SK-N-MC (cell line): ENCODE data around the gene TMIGD1.

Experiments used
- DNase-seq: peaks from one replicate; pipeline ENCODE4 v3.0.0-alpha.2; 2011; ENCODE audit warnings: low read depth, low spot score
- H3K27ac ChIP-seq: fragments of 200-600 bp; sonication (generic); 2 replicates; pipeline ENCODE4 v1.5.1; 2016; ENCODE audit warnings: mixed run types
- H3K36me3 ChIP-seq: fragments of 200-600 bp; sonication (generic); 2 replicates; pipeline ENCODE4 v1.6.1; 2017; ENCODE audit warnings: antibody characterized with exemption, low read length, mixed read lengths; ENCODE audit not compliant: insufficient read depth
- H3K4me3 ChIP-seq: fragments of 200-600 bp; sonication (generic); 2 replicates; pipeline ENCODE4 v1.5.1; 2016
- H3K9ac ChIP-seq: fragments of 200-600 bp; sonication (generic); 2 replicates; pipeline ENCODE4 v1.8.0; 2017; ENCODE audit warnings: mixed run types, mixed read lengths; ENCODE audit not compliant: insufficient read length
- H3K9me3 ChIP-seq: fragments of 200-600 bp; sonication (generic); 2 replicates; pipeline ENCODE4 v1.6.1; 2017; ENCODE audit warnings: low read depth, mild to moderate bottlenecking, antibody characterized with exemption, low read length, moderate library complexity, mixed read lengths
- EZH2 ChIP-seq: fragments of 200-600 bp; sonication (generic); IDR thresholded peaks from one replicate; pipeline ENCODE4 v1.6.1; 2017; ENCODE audit warnings: antibody characterized with exemption
- FOXP2 ChIP-seq: optimal IDR thresholded peaks from 2 replicates; pipeline ENCODE3; 2011; ENCODE audit warnings: mild to moderate bottlenecking, moderate library complexity; ENCODE audit not compliant: insufficient read depth; ENCODE audit errors: extremely low read length, control extremely low read depth
- POLR2AphosphoS5 ChIP-seq: IDR thresholded peaks from 2 replicates; pipeline ENCODE4 v1.6.1; 2012; ENCODE audit warnings: mild to moderate bottlenecking, low read depth, low read length, borderline replicate concordance

TMIGD1 gene

GRCh38 chr17:30340801-30341356 is 7.0 kb upstream of the TMIGD1 start:
- Histone ChIP-seq H3K9ac (no peak overlapping the region), H3K4me3 (peak overlapping the region; percentile 34), H3K27ac (peak overlapping the region; percentile 52; the same call in 1 of the 2 replicates), H3K9me3 (no peaks in the 10 kb centered on the region), H3K36me3 (no peaks in the 10 kb centered on the region)
- DNase-seq: no peak
- no peak for TF ChIP-seq POLR2AphosphoS5
- TF ChIP-seq EZH2: no peak

DNA sequence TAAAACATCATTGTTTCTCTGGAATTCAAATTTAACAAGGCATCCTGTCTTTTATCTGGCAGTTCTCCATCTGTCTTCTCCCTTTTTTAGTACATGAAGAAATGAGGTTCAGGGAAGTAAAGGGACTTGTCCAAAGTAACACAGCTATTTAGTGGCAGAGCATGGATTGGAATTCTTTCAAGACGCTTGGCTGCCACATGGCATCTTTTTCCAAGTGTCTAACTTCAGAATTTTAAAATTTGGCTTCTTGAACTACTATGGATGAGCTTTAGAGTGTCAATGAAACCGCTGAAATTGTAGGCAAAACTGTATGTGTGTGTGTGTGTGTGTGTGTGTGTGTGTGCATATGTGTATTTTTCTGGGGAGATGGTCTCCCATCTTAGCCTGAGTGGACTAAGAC is 5.2 kb upstream of the TMIGD1 start:
- TF ChIP-seq EZH2: no peak
- TF ChIP-seq POLR2AphosphoS5: no peak
- no peak for TF ChIP-seq FOXP2
- no peak for DNase-seq
- H3K27ac ChIP-seq: no peak overlapping the region
- no peak overlapping the region for H3K4me3 ChIP-seq
- H3K9me3 ChIP-seq: no peaks in the 10 kb centered on the region
- no peaks in the 10 kb centered on the region for H3K36me3 ChIP-seq
- H3K9ac ChIP-seq: no peak overlapping the region

DNA sequence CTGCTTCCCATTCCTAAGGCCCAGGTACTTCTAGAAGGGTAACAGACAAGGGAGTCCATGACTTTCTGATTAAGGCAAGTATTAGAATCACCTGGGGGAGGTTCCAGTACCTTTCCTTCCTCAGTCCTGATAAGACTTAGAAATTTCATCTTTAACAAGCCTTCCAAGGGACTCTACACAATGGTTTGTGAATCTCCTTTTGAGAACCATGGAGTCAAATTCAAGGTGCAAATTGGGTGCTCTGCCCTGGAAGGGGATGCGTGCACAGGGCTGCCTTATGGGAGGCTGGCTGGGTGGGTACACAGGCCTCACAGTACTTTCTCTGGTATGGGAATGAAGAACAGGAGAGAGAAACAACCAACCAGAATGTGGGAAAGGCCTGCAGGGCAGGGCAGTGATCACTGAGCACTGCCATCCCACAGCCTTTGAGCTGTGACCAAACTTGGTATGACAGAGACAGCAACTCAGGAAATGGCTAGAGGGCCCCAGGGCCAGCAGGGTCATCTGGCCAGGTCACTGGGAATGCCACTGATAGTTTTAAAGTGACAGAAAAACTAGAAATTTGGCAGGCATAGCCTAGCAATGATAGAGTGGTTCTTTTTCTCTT is 3.6 kb upstream of the TMIGD1 start:
- H3K9ac ChIP-seq: no peak overlapping the region
- TF ChIP-seq EZH2: no peak
- no peak for TF ChIP-seq FOXP2
- TF ChIP-seq POLR2AphosphoS5: no peak
- no peaks in the 10 kb centered on the region for H3K36me3 ChIP-seq
- DNase-seq: no peak
- H3K4me3 ChIP-seq: no peak overlapping the region
- no peak overlapping the region for H3K27ac ChIP-seq
- no peaks in the 10 kb centered on the region for H3K9me3 ChIP-seq

- H3K9ac ChIP-seq: no peak overlapping the region
- H3K9me3 ChIP-seq: no peaks in the 10 kb centered on the region
- DNase-seq: peak; percentile 57
- no peaks in the 10 kb centered on the region for H3K36me3 ChIP-seq
- no peak overlapping the region for H3K4me3 ChIP-seq
- H3K27ac ChIP-seq: no peak overlapping the region
- TF ChIP-seq FOXP2 (no peak), POLR2AphosphoS5 (no peak), EZH2 (no peak)
Observed at GRCh38 chr17:30336369-30337171, 2.7 kb upstream of the TMIGD1 start.

- Histone ChIP-seq H3K9me3 (no peaks in the 10 kb centered on the region), H3K27ac (no peak overlapping the region), H3K4me3 (no peak overlapping the region), H3K36me3 (no peaks in the 10 kb centered on the region), H3K9ac (no peak overlapping the region)
- DNase-seq: no peak
- no peak for TF ChIP-seq POLR2AphosphoS5
- TF ChIP-seq EZH2: no peak
- TF ChIP-seq FOXP2: no peak
Observed at GRCh38 chr17:30334421-30334820, 564 bp upstream of the TMIGD1 start.

DNA sequence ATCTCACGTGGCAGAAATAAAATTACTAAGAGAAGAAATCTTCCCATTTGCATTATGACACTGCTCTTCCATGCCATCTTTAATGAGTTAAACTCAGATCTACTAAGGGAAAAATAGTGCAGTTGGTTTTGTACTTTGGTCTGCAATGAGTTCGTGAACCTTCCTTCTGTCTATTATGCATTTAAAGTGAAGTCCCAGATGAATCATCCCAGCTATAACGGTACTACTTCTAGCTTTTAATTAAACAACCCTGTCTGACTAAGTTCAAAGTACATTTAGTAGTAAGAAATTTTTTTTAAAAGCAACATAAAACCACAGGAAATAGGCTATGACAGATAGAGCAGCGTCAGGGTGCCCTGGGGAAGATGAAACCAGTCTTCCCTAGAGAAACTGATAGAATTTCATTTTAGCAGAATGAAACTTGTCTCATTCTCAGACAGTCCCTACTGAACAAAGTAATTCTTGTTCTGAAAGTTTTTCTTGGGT is 1.8 kb downstream of the TMIGD1 start:
- no peaks in the 10 kb centered on the region for H3K9me3 ChIP-seq
- peak; percentile 52 for DNase-seq
- TF ChIP-seq EZH2: no peak
- TF ChIP-seq FOXP2: no peak
- no peak for TF ChIP-seq POLR2AphosphoS5
- H3K4me3 ChIP-seq: peak overlapping the region; percentile 63
- H3K36me3 ChIP-seq: no peaks in the 10 kb centered on the region
- peak overlapping the region; percentile 64; the same call in 1 of the 2 replicates for H3K27ac ChIP-seq
- peak overlapping the region; percentile 24 for H3K9ac ChIP-seq

- Histone ChIP-seq H3K27ac (no peak overlapping the region), H3K4me3 (no peak overlapping the region), H3K9me3 (no peaks in the 10 kb centered on the region), H3K36me3 (no peaks in the 10 kb centered on the region), H3K9ac (no peak overlapping the region)
- DNase-seq: no peak
- TF ChIP-seq EZH2 (no peak), POLR2AphosphoS5 (no peak), FOXP2 (no peak)
Observed at GRCh38 chr17:30326809-30327208, 7.0 kb downstream of the TMIGD1 start.

DNA sequence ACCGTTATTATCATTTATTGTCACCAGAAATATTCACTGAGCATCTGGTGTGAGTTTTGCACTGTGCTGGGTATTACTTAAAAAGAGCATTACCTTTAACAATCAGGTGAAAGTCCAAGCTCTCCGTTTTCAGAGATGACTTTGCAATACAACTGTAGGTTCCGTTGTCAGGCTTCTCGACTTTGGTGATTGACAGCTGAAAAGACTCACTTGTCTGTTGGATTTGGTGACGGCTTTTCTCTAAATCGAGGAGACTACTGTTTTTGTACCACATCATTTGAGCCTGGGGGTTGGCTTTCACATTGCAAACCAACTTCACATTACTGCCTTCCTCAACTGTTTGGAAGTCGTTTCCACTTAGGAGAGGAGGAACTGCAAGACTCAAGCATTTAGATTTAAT is 9.1 kb downstream of the TMIGD1 start:
- Histone ChIP-seq H3K9me3 (no peaks in the 10 kb centered on the region), H3K9ac (no peak overlapping the region), H3K27ac (no peak overlapping the region), H3K4me3 (no peak overlapping the region), H3K36me3 (no peaks in the 10 kb centered on the region)
- DNase-seq: no peak
- TF ChIP-seq FOXP2 (no peak), POLR2AphosphoS5 (no peak), EZH2 (no peak)
